CD4-positive, alpha-beta T cell treated with Interleukin-4 for 1 hour (primary cell): ENCODE results near the gene TMEM183A.

ENCODE experiments used
- DNase-seq, 2 donors: peaks; one replicate each; pipeline ENCODE4 v3.0.0-alpha.2; 2020 to 2022

The TMEM183A gene

DNA sequence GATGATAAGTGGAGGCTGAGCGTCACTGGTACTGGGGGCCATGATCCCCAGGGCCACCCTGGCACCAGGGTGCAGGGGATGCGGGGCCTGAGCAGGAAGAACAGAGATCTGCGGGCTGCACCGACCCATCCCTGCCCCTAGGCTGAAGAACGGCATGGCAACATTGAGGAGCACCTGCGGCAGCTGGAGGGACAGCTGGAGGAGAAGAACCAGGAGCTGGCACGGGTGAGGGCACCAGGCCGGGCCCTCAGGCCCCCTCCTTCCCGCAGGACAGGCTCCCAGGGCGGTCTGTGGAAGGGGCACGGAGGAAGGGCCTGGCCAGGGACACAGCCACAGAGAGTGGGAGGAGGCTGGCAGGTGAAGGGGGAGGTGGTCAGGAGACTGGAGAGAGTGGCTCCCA, 40.9 kb downstream of the TMEM183A start:
- DNase-seq, result no peak

DNA sequence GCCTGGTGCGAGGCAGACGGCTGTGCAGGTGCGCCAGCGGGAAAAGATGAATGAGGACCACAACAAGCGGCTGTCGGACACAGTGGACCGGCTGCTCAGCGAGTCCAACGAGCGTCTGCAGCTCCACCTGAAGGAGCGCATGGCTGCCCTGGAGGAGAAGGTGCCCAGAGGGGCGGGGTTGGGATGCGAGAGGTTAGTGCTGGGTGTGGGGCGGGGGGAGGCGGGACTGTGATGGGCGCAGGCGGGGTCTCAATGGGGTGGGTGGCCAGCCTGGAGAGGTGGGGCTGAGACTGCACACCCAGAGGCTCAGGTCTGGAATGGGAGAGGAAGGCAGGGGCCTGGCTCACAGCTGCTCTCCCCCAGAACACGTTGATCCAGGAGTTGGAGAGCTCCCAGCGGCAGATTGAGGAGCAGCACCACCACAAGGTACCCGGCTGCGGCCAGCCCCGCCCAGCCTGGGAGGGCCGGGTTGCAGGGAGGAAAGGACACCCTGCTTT, 41.4 kb downstream of the TMEM183A start:
- no peak for DNase-seq

DNA sequence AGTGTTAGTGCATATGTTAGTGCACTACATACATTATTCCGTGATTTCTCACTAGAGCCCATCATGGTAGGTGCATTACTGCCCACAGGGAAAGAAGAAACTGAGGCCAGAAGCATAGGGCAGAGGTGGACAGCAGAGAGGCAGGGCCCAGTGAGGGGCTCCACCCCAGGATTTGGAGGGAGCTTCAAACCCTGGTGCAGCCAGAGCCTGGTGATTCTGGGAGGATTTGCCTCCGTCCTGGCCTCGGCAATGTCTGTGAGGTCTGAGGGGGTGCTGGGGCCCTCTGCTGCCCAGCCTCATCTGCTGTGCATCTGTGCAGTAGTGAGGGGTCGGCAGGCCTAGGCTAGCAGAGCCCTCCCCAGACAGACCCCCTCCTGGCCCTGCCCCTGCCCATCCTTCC, 41.9 kb downstream of the TMEM183A start:
- no peak for DNase-seq

DNA sequence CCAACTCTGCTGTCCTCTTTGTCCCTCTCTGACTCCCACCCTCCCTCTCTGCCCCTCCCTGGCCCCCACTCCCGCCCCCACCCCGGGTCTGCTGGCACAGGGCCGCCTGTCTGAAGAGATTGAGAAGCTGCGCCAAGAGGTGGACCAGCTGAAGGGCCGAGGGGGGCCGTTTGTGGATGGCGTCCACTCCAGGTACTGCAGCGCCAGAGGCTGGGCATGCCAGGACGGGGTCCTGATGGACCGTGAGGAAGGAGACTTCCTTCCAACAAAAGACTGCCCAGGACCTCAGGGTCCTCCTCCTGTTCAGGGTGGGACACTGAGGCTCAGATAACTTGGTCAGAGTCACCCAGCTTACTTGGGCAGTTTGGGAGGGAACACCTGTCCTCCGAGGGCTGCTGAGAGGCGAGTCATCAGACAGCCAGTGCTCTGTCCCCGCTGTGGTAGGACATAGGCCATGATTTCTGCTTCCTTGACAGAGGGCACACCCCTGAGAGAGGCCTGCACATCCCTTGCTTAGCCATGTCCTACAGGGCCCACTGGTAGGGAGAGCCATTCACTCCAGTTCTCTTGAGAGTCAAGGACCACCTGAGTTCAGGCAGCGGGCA, 42.5 kb downstream of the TMEM183A start:
- no peak for DNase-seq

DNA sequence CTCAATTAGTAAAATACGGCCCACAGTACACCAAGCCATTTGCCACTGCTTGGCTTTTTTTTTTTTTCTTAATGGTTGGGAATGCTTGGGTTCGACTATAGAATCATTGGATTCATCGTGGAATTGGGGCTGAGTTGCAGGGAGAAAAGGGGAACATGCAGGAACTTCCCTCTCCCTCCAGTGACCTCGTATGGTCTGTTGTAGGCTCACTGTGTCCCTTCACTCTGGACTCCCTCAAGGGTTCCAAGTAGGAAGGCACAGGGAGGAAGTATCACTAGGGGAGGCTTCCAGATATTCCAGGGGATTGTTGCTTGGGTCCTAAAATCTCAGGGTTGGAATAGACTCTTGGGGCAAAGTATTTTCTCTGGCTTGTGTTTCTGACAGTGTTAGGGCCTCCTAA, 43.7 kb downstream of the TMEM183A start:
- DNase-seq, result no peak

DNA sequence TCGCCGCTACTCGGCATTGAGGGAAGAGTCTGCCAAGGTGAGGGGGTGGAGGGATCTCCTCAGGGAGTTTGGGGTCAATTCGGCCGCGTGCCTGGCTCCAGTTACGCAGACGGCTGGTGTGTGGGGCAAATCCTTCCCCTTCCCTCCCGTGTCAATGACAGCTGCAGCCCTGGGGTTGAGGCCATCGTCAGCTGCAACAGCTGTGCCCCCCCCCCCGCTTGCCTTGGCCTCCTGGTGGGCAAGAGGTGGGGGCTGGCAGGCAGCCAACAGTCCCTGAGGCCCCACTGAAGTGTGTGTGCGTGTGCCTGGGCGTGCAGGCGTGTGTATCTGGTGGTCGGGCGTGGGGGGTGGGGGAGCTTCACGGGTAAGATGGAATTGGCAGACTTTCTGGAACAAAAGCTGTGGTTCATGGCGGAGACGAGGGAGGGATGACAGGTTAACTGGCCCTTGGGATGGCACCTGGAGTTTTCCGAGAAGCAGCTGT, 44.7 kb downstream of the TMEM183A start:
- no peak for DNase-seq

DNA sequence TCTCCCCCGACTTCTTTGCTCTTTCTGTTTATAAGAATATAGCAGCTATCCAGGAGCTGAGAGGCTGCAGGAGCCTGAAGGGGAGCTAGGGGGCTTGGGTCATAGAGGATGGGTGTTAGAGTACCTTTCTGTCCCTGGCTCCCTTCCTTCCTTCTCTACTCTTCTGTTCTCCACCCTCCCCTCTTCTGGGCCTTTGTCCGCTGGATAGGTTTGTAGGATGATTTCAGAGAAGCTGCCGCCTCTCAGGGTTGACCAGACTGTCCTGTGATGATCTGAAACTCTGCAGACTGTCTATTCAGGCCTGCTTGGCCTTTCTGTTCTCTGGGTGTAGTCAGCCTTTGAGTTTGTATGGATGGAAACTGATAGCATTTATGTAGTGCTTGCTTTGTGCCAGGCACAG, 45.4 kb downstream of the TMEM183A start:
- DNase-seq, result no peak

DNA sequence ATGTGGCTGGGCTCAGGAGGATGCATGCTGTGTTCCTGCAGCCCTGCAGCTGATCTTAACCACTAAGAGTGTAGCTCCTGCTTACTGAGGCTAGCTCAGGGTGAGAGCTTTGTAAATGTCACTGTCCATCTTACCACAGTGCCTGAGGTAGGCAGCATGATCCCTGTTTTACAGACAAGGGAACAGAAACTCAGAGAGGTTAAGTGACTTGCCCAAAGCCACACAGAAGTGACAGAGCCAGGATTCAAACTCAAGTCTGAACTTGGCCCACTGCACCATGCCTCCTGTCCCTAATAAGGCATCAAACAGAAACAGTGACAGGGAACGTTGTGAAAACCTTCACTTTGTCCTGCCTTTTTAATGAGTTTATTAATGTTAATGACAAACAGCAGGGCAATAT, 47.0 kb downstream of the TMEM183A start:
- DNase-seq, result no peak

DNA sequence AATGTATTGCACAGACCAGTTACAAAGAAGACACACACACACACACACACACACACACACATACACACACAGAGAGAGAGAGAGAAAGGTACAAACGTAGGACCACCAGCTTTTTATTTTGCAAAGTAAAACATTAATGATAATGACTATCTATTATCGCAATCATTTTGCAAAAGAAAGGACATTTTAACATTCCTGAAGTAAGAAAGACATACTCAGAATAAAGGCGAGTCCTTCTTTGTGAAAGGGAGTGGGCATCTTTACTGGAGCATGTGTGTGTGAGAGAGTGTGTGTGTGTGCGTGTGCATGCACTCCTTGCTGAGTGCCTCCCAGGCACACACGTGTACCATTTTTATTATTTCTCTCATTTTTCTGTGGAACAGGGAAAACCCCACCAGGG, 47.5 kb downstream of the TMEM183A start:
- DNase-seq, result no peak

DNA sequence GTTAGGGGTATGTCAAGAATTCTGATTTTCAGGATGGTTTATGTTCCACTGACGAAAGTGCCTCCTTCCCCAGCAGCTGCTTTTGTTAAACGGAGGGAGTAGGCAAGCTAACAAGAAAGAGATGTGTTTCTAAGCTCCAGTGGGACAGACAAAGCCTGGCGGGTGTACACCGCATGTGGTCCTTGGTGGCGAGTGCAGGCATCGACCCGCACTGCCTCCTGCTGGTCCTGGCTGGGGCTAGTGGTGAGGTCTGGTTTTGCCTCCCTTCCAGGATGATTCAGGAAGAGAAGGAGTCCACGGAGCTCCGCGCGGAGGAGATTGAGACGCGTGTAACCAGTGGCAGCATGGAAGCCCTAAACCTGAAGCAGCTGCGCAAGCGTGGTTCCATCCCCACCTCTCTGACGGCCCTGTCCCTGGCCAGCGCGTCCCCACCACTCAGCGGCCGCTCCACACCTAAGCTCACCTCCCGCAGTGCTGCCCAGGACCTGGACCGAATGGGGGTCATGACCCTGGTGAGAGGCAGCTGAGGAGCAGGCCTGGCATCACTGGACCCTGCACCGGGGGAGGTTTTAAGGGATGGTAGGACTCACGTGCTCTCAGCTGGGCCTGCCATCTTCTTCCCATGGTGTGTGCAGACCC, 48.1 kb downstream of the TMEM183A start:
- no peak for DNase-seq

DNA sequence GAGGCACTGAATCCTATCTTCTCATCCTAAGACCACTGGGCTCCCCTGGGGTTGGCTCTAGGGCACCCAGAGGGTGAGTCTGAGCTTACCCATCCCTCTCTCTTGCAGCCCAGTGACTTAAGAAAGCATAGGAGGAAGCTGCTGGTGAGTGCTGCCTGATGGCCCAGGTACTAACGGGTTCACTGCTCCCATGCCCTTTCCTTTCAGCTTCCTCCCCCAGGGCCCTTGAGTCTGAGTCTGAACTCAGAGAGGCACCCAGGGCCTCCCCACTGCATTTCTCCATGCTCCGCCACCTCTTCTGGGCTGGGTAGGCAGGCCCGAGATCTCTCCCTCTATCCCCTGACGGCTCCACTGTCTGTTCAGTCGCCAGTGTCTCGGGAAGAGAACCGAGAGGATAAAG, 48.8 kb downstream of the TMEM183A start:
- no peak for DNase-seq

DNA sequence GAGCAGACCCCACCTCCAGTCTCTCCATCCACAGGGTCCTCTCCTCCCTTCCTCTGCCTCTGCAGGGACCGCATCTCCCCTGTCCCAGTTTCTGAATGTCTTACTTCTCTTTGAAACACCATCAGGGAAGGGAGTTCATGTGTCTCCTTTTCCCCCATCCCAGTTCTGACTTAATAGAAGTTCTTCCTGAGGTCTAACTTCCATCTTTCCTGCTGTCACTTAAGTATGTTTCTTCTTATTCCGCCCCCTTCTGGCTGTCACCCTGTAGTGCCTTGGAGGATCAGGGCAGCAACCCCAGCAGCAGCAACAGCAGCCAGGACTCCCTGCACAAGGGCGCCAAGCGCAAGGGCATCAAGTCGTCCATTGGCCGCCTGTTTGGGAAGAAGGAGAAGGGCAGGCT, 49.3 kb downstream of the TMEM183A start:
- DNase-seq, result no peak

DNA sequence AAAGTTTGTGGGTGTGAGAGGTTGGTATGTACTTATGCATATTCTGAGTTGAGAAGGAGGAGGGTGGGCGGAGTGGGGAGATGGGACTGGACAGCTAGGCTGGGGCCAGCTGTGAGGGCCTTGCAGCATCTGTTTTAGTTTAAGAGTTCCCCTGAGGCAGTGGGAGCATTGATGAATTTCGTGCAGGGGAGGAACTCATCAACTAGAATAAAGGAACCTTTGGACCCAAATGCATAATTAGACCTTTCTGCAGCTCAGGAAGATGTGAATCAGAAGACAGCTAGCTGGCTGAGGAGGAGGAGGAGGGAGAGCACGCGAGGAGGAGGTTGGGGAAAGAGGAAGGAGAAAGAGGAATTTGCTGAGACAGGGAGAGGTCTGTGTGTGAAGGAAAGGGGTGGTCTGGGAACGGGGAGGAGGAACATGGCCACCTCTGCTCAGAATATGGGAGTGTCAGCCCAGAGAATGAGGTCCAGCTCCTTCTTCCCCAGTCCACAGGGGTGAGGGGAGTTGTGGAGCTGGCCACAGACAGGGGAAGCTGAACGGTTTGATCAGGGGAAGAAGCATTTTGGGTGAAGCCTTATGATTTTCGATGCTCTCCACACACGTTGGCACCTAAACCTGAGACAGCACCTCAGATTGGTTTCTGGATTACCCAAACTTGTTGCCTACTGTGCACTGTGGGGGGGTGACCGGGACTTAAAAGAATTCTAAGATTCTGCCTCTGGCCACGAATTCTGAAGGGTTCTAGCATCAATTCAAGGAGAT, 50.9 kb downstream of the TMEM183A start:
- DNase-seq, result no peak

DNA sequence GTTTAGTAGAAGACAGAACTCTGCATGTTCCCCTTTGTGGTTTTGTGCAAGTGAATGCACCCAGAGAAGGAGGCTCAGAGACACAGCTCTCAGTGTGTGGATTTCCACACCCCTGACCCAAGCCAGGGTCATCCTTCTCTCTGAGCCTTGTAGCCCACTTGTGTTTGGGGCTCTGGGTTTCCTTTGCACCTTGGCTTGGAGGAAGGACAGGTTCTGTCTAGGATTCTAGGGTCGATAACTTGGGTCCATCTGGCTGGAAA, 51.4 kb downstream of the TMEM183A start:
- DNase-seq, result no peak

DNA sequence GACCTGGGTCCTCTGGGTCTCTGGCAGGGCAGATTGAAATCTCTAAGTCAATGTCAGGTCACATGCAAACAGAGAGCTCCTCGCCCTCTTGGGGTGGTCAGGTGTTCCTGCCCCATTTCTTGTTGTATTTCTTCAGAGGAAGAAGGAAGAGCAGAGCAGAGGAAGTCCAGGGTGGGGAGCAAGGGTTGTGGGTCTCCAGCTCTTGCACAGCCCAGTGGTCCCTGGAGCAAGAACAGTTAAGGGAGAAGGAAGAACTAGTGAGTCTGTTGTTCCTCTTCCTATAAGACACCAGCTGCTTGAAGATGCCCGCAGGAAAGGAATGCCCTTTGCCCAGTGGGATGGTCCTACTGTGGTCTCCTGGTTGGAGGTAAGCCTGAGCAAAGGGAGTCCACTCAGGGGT, 52.3 kb downstream of the TMEM183A start:
- no peak for DNase-seq

DNA sequence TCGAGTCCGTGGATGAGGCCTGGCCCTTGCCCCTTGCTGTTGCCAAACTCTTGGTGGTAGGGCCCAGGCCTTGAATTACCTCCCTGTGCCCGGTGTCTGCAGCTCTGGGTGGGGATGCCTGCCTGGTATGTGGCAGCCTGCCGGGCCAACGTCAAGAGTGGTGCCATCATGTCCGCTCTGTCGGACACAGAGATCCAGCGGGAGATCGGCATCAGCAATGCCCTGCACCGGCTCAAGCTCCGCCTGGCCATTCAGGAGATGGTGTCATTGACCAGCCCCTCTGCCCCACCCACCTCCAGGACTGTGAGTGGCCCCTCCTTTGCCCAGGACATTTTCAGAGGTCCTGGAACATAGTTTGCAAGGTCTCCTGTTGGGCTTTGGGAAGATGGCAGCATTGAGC, 52.9 kb downstream of the TMEM183A start:
- DNase-seq, result no peak

DNA sequence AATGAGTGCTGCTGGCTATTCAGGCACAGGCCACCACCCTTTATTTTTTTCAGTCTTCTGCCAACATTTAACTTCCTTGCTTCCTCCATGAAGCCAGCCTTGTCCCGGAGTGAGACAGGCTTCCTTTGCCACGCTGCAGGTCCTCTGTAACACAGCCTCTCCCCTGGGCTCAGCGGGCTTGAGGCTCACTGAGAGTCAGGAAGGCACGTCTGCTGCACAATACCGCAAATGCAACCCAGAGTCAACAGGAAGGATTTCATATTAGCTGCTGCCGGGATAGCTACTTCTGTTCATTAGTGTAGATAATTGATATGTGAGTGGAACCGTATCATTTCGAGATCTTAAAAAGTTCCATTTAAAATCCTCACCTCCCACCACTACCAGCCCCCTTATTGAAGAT, 56.1 kb downstream of the TMEM183A start:
- no peak for DNase-seq

DNA sequence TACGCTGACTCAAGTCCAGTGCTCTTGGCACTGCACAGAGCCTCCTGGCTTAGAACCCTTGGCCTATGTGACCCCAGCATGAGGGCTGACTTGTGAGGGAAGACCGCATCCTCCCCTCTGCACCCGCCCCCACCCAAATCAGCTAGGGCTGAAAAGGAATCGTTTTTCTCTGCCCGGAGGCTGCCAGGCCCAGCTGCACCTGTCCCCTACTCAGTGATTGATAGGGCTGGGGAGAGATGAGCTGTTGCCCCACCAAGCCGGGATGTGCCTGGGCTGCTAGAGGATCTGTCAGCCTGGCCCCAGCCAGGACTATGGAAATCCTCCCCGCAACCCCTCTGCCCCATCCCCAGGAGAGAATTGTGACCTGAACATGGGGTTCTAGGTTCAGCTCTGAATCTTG, 58.0 kb downstream of the TMEM183A start:
- DNase-seq, result no peak

DNA sequence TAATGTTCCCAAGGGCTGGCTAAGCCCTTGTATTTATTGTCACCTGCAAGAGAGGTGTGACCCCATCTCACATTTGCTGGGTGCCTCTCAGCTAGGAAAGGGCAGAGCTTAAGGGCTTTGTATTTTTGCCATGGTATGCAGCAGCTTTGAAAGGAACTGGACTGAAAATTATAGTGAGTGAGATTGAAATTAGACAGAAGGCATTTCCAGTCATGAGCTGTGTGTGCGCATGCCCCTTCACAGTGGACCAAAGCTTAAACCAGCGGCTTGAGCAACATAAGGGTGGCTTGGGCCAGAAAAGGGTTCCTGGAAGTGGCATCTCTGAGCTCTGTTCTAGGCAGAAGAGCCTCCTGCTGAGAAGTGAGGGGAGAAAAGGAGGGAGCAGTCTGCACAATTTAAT, 58.8 kb downstream of the TMEM183A start:
- DNase-seq, result no peak

DNA sequence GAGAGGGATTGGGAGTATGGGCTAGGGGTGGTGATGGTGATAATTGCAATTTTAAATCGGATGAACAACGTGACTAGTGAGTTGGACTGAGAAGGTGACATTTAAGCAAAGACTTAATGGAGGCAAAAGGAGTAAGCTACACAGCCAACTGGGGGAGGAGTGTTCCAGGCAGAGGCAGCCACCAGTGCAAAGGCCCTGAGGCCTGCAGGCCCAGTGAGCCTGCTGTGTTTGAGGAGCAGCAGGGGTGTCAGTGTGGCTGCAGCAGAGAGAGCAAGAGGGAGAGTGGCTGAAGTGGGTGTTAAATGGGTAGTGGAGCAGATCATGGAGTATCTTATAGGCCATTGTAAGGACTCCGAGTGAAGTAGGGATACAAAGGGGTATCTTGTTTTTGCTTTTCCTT, 59.8 kb downstream of the TMEM183A start:
- DNase-seq, result no peak

DNA sequence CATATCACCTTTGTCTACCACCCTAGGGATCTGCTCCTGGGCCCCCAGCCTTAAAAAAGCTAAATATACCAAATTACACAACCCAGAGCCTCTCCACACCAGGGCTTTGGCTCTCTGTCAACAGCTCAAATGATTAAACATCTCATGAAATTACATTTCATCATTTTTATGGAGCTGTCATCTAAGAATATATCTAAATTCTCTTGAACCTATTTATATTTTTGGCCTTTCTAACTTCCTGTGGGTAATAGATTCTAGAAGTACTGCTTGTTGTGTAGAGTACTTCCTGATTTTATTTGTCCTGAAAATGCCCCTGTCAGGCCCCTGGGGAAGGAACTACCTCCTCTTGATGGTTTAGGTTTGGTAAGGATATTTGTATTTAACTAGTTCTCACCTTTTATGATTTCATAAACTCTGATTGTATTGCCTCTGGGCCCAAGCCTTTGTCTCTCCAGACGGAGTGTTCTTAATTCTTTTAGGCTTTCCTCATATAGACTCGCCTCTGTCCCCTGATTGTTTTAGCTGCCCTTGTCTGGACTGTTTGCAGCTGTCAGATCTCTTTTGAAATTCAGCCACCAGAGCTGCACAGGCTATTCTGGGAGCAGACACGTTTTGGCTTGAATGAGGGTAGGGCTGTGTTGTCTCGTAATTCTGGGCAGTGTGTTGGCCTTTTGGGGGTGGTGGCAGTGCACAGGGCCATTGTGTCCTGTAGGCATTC, 62.0 kb downstream of the TMEM183A start:
- no peak for DNase-seq

DNA sequence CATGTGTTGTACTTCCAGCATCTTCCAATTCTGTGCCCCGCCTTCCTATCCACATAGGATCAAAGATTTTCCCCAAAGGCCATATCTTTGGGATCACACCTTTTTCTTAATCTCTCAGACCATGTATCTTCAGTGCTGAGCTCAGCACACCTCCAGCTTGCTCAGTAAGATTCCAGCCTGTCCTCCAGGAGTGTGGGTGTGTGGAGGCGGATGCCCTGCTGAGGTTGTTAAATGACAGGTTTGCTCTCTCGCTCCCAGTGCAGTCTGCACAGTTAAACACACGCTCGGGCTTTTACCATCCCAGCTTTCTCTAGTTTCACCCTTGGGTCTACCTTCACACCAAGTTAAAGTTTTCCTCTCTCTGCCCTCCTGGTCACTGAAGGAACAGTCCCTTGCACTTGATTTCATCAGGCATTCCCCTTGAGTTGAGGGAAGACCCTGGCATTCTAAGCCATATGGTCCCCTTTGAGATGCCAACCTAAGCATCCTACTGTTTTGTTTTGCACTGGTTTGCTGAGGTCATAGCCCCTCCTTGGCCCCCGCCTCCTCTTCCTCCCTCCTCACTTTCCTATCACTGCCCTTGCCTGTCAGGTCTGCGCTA, 64.9 kb downstream of the TMEM183A start:
- DNase-seq, result no peak

DNA sequence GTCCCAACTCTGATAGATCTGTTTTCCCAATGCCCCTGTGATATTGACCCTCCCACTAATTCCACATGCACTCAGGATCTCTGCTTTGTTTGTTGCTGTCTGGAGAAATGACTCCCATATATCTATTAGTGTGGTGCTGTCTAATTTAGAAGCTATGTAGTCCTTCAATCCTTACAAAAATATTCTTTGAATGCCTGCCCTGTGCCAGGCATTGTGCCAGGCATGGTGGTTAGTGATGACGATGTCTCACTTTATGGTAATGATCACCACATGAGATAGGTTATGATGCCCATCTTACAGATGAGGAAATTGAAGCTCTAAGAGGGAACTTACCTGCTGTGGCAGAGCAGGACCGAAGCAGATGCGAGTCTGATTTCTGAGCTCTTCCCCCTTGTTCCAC, 65.7 kb downstream of the TMEM183A start:
- no peak for DNase-seq
